GM13977 (cell line): ENCODE measurements around the gene ARPP21.

ENCODE experiments used
- DNase-seq: peaks from one replicate; pipeline ENCODE4 v3.0.0; 2012; ENCODE audit warnings: low spot score
- CTCF ChIP-seq: IDR thresholded peaks from 2 replicates; pipeline ENCODE4 v1.5.1; 2012; ENCODE audit warnings: mild to moderate bottlenecking, control low read depth; ENCODE audit not compliant: insufficient read depth; ENCODE audit errors: extremely low read depth, missing control alignments
- in situ Hi-C: fragments of 300-500 bp; cut with MboI; formaldehyde crosslinking; loops from one replicate; pipeline ENCODE4 v1.12.0; 2022; ENCODE audit warnings: low sequenced_read_pairs, low pct_unique_long_range_greater_than_20kb, mixed read lengths, inconsistent platforms; ENCODE audit not compliant: unreplicated experiment

Gene ARPP21

GRCh38 chr3:35784169-35784568, 144.8 kb downstream of the ARPP21 start:
- no peak for DNase-seq
- no peak for TF ChIP-seq CTCF
- in situ Hi-C loops: no loop called here

GRCh38 chr3:35785234-35785888, 146.0 kb downstream of the ARPP21 start:
- in situ Hi-C loops: no loop called here
- no peak for TF ChIP-seq CTCF
- no peak for DNase-seq

- no peak for TF ChIP-seq CTCF
- no peak for DNase-seq
- in situ Hi-C loops: no loop called here
Measured at GRCh38 chr3:35787936-35788335, 148.6 kb downstream of the ARPP21 start.

GRCh38 chr3:35789042-35789831, 149.9 kb downstream of the ARPP21 start:
- in situ Hi-C loops: no loop called here
- TF ChIP-seq CTCF: no peak
- DNase-seq: no peak

- no peak for TF ChIP-seq CTCF
- DNase-seq: no peak
- in situ Hi-C loops: no loop called here
Measured at GRCh38 chr3:35790764-35791163, 151.4 kb downstream of the ARPP21 start.

DNA sequence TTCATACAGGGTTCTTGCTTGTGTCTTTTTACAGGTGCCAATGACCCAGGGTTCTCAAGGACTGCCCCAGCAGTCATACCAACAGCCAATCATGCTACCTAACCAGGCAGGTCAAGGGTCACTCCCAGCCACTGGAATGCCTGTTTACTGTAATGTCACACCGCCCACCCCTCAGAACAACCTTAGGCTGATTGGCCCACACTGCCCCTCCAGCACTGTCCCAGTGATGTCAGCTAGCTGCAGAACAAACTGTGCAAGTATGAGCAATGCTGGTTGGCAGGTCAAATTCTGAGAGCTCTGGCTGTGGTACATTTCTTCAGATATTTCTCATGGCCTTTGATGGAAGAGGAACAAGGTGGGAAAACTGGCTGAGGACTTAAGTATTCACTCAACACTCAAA, 154.3 kb downstream of the ARPP21 start:
- in situ Hi-C loops: no loop called here
- TF ChIP-seq CTCF: no peak
- DNase-seq: no peak
